ENCODE measurements around the gene BCL2L12.

Gene BCL2L12

DNA sequence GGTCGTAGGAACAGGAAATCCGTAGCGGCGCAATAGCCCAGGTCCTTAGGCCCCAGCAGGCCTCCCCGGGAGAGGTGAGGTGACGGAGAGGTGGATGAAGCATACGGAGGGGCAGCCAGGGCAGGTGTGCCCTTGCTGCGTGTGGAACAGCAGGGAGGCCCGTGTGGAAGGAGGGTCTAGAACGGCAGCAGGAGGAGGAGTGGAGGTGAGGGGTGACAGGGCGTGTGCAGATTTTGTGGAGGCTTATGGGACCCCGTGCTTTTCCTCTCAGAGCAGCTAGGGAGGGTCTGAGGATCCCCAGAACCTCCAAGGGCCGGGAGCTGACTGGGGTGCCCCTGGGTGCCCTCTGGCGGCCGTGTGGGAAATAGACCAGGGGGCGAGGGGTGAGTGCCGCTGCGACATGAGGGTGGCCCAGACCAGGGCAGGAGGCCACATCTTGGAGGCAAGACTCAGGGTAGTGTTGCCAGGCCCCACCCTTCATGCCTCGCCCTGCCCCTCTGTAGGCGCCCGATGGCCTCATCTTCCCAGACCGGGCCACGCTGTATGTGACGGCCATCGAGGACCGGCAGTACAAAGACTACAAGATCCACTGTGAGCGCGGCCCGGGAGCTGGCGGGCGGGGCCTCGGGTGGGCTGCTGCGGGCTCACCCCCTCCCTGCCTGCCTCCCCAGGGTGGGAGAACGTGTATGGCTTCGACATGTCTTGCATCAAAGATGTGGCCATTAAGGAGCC, 18.7 kb downstream of the BCL2L12 start:
- TF ChIP-seq, protein P1, sequence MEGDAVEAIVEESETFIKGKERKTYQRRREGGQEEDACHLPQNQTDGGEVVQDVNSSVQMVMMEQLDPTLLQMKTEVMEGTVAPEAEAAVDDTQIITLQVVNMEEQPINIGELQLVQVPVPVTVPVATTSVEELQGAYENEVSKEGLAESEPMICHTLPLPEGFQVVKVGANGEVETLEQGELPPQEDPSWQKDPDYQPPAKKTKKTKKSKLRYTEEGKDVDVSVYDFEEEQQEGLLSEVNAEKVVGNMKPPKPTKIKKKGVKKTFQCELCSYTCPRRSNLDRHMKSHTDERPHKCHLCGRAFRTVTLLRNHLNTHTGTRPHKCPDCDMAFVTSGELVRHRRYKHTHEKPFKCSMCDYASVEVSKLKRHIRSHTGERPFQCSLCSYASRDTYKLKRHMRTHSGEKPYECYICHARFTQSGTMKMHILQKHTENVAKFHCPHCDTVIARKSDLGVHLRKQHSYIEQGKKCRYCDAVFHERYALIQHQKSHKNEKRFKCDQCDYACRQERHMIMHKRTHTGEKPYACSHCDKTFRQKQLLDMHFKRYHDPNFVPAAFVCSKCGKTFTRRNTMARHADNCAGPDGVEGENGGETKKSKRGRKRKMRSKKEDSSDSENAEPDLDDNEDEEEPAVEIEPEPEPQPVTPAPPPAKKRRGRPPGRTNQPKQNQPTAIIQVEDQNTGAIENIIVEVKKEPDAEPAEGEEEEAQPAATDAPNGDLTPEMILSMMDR (IDR thresholded peaks at IDR 0.05; ENCODE audit: low read depth, low read length, missing control alignments): peak; percentile 63
- no peak overlapping the region for H3K4me3 ChIP-seq (ENCODE audit: low read depth, low read length)
- DNase-seq: no peak
- peaks cover 45% of the 10 kb centered on the region for H3K36me3 ChIP-seq (replicated peaks)
- in situ Hi-C loops (cut with HindIII; ENCODE audit: low pct_ligation_motif_present, low sequenced_read_pairs): no loop called here
- no peak overlapping the region for H3K27ac ChIP-seq
- no peaks in the 10 kb centered on the region for H3K27me3 ChIP-seq (replicated peaks)

DNA sequence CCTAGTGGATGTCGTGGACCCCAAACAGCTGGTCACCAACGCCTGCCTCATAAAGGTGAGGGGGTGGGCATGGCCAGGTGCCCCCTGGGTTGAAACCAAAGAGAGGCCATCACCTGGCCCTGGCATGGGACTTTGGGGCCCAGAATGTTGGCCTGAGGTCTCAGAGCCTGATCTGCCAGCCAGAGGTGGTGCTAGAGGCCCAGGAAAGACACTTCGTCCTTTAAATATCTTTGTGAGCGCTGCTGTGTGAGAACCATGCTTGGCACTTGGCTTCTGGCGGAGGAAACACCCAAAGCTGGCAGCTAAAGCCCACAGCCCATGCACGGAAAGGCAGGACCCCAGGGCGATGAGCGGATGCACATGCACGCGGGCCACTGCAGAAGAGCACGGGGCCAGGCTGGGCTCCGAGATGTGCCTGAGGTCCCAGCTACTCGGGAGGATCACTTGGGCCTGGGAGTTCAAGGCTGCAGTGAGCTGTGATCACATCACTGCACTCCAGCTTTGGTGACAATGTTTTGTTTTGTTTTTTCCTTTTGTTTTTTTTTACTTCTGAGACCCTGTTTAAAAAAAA, 19.3 kb downstream of the BCL2L12 start:
- DNase-seq: no peak
- TF ChIP-seq, protein P1 (IDR thresholded peaks at IDR 0.05; ENCODE audit: low read depth, low read length, missing control alignments): peak; percentile 18
- Histone ChIP-seq H3K4me3 (ENCODE audit: low read depth, low read length) (no peak overlapping the region), H3K36me3 (replicated peaks) (peaks cover 45% of the 10 kb centered on the region), H3K27me3 (replicated peaks) (no peaks in the 10 kb centered on the region), H3K27ac (no peak overlapping the region)
- in situ Hi-C loops (cut with HindIII; ENCODE audit: low pct_ligation_motif_present, low sequenced_read_pairs): no loop called here

DNA sequence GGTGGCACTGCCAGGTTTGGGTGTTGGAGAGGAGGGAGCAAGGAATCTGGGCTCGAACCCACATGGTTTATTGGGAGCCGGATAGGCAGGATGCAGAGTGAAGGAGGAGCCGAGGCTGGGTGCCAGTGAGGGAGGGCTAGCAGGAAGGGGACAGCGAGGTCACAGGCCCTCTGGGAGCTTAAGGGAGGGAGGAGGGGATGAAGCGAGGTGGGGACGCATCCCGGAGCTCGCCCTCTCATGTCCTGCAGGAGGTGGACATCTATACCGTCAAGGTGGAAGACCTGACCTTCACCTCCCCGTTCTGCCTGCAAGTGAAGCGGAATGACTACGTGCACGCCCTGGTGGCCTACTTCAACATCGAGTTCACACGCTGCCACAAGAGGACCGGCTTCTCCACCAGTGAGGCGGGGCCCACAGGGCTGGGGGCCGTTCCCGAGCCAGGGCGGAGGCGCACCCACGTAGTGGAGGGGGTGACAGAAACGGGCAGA, 20.2 kb downstream of the BCL2L12 start:
- DNase-seq: no peak
- Histone ChIP-seq H3K27ac (no peak overlapping the region), H3K4me3 (ENCODE audit: low read depth, low read length) (no peak overlapping the region), H3K27me3 (replicated peaks) (no peaks in the 10 kb centered on the region), H3K36me3 (replicated peaks) (peaks cover 45% of the 10 kb centered on the region)
- TF ChIP-seq, protein P1 (IDR thresholded peaks at IDR 0.05; ENCODE audit: low read depth, low read length, missing control alignments): no peak
- in situ Hi-C loops (cut with HindIII; ENCODE audit: low pct_ligation_motif_present, low sequenced_read_pairs): no loop called here

DNA sequence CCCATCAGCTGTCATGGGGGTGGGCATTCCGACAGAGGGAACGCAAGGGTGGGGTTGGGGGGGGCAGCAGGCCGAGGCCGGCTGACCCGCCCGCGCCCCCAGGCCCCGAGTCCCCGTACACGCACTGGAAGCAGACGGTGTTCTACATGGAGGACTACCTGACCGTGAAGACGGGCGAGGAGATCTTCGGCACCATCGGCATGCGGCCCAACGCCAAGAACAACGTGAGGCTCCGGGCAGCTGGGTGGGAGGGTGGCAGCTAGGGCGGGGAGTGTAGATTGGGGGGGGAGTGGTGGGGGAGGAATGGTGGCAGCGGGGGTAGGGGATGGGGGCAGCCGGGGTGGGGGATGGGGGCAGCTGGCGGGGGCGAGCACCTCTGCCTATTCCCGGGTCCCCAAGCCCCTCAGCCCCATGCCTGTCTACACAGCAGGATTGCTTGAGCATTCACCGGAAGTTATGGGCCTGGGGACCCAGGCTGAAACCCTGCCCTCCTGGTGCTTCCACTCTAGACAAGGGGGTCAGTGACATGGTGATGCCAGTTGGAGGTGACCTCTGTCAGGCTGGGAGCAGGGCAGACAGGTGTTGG, 20.9 kb downstream of the BCL2L12 start:
- TF ChIP-seq, protein P1 (IDR thresholded peaks at IDR 0.05; ENCODE audit: low read depth, low read length, missing control alignments): no peak
- in situ Hi-C loops (cut with HindIII; ENCODE audit: low pct_ligation_motif_present, low sequenced_read_pairs): no loop called here
- Histone ChIP-seq H3K27me3 (replicated peaks) (no peaks in the 10 kb centered on the region), H3K36me3 (replicated peaks) (peaks cover 39% of the 10 kb centered on the region), H3K27ac (no peak overlapping the region), H3K4me3 (ENCODE audit: low read depth, low read length) (no peak overlapping the region)
- DNase-seq: no peak

DNA sequence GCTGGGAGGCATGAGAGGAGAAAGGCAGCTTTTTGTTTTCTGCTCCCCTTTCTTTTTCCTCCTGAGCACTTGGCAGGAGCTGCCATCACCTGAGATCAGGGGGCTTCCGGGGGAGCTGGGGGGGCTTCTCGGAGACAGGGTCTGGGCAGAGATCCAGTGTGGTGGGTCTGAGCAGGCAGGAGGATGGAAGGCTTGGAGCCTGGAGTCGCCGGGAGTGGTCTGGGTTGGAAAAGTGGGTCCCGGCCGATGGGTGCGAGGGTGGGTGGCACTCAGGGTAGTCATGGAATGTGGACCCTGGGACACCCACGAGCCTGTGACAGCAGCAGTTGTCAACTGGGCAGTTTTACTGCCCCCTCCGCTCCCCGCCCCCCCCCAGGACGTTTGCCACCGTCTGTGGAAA, 21.4 kb downstream of the BCL2L12 start:
- no peak overlapping the region for H3K27ac ChIP-seq
- TF ChIP-seq, protein P1 (IDR thresholded peaks at IDR 0.05; ENCODE audit: low read depth, low read length, missing control alignments): no peak
- H3K27me3 ChIP-seq (replicated peaks): no peaks in the 10 kb centered on the region
- H3K36me3 ChIP-seq (replicated peaks): peaks cover 34% of the 10 kb centered on the region
- in situ Hi-C loops (cut with HindIII; ENCODE audit: low pct_ligation_motif_present, low sequenced_read_pairs): no loop called here
- H3K4me3 ChIP-seq (ENCODE audit: low read depth, low read length): no peak overlapping the region
- no peak for DNase-seq

Data from brain microvascular endothelial cell (primary cell).